GM19438 (cell line): ENCODE data around the gene LAGE3.
"Not testable (repeated sequence)": the region's sequence is repeated elsewhere in the genome, so short reads cannot be mapped to it uniquely, and the experiment has no call there.

Experiments
- ATAC-seq: cut with Tn5 transposase; IDR thresholded peaks from one replicate; pipeline ENCODE4 v1.9.1; 2021; ENCODE audit warnings: low read depth; ENCODE audit not compliant: unreplicated experiment

Gene LAGE3

DNA sequence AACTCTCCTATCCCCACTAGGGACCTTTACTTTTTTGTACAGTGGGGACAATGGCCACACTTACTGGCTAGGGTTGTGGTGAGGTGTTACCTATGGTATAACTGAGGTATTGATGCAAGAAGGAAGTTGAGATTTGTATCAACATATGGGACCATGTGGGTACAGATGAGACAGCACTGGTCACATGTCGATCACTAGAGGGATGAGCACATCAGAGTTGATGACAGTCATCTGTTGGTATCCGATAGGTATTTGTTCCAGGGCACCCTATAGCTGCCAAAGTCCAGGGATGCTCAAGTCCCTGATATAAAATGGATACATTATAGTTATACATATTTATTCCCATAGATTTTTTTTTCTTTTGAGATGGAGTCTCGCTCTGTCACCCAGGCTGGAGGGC is 23.9 kb upstream of the LAGE3 start:
- no peak for ATAC-seq

DNA sequence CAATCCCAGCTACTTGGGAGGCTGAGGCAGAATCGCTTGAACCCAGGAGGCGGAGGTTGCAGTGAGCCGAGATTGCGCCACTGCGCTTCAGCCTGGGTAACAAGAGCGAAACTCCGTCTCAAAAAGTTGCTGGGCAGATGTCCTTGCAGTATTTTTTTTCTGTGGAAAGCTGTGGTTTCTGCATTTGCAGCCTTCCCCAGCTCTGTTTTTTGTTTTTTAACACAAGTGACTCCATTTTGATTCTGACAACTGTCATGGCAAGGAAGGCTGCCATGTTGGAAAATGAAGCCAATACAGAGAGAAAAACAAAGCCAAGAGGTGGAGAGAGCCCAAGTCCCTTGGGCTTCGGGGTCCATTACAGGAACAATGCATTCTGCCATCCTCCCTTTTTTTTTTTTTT is 23.0 kb upstream of the LAGE3 start:
- ATAC-seq, result no peak

DNA sequence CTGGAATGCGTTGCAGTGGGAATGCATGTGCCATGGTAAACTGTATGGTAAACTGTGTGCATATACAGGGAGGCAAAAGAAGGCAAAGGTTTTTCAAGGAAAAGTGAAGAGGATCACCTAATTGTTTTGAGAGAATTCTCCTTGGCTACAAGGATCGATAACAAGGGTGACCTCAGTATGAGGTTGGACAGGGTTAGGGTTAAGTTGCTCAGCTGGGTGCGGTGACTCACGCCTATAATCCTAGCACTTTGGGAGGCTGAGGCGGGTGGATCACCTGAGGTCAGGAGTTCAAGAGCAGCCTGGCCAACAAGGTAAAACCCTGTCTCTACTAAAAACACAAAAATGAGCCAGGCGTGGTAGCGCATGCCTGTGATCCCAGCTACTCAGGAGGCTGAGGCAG is 22.3 kb upstream of the LAGE3 start:
- not testable (repeated sequence) for ATAC-seq

DNA sequence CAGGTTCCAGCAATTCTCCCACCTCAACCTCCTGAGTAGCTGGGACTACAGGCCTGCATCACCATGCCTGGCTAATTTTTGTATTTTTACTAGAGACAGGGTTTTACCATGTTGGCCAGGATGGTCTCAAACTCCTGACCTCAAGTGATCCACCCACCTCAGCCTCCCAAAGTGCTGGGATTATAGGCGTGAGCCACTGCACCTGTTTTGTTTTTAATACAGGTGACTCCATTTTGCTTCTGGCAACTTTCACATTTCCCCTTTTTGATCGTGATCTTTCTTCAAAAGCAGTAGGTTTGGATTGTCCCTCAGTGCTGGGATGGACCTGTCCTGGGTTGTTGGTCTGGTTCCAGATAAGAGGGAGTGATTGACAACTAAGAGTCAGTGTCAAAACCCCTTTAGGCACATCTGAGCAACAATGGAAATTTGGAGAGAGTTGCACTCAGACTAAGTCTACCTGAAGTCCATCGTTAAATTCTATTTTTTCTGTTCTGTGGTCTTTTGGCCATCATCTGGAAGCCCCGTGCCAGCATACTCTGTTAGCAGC is 17.6 kb upstream of the LAGE3 start:
- not testable (repeated sequence) for ATAC-seq

DNA sequence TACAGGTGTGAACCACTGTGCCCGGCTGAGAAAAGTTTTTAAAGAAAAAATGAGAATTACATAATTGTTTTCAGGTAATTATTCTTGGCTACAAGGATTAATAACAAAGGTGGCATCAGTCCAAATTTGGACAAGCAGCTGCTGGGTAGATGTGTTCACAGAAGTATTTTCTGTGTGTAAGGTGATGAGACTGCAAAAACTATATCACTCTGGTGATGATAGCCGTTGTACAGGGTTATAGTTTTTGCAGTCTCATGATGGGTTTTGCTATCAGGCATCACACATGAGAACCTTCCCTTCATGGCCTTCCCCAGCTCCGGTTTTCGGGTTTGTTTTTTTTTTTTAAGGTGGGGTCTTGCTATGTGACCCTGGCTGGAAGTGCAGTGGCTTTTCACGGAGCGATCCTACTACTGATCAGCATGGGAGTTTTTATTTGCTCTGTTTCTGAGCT is 16.4 kb upstream of the LAGE3 start:
- ATAC-seq, result no peak

DNA sequence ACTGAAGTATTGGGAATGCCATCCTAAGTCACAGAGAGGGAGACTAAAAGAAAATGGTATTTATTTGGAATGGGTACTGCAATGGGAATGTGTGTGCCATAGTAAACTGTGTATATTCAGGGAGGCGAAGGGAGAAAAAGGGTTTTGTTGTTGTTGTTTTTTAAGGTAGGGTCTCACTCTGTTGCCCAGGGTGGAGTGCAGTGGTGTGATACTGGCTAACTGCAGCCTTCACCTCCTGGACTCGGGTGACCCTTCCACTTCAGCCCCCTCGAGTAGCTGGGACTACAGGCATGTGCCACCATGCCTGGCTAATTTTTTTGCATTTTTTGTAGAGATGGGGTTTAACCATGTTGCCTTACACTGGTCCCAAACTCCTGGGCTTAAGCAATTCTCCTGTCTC is 15.6 kb upstream of the LAGE3 start:
- ATAC-seq, result no peak

DNA sequence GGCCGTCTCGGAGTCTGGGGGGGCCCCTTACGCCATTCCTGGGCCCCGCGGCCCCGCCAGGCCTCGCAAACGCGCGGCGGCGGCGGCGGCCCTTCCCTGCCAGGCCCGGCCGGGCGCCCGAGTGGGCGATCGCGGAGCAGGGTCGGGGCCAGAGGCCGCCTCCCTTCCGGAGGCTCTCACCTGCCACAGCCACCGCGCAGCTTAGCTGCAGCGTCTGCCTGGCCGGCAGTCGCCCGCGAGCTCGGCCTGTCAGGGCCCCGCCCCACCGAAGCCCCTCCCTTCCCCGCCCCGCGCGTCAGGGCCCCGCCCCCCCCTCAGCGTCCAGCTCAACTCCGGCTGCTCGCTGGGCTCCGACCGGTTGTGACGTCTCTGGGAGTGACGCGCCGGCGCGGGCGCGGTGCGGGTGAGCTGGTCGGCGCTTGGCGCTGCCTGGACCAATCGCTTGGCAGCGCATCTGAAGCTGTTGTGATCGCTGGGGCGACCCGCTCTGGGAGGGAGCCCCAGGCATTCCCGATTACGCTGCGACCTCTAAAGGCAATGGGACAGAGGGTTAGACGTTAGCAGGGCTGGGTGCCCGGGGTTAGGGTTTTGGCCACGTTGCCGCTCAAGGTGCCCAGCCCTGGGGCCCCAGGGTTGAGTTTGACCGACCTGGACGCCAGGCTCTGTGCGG is 11.5 kb upstream of the LAGE3 start, which contains the start of gene SLC10A3:
Gene SLC10A3, minus strand, starts transcription at position 216 of the 670 bp plus-strand sequence. CDS start 1,689 bp downstream, outside the sequence.
- peak; percentile 78 for ATAC-seq

DNA sequence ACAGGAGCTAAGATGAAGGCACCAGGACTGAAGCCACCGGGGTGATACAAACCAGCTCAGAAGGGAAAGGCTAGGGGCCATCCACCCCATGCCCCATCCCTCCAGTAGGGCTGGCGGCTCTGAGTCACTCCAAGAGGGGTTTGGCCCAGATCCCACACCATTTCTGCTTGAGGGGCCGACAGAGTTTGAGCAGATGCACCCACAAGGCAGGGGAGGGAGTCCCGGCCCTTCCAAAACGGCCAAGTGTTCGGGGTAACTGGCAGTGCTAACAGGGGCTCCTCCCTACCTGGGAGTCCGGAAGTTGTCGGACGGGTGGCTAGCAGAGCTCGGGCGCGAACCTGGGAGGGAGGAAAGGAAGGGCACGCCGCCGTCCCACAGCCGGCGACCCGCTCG is 10.9 kb upstream of the LAGE3 start:
- ATAC-seq, result peak; percentile 23

DNA sequence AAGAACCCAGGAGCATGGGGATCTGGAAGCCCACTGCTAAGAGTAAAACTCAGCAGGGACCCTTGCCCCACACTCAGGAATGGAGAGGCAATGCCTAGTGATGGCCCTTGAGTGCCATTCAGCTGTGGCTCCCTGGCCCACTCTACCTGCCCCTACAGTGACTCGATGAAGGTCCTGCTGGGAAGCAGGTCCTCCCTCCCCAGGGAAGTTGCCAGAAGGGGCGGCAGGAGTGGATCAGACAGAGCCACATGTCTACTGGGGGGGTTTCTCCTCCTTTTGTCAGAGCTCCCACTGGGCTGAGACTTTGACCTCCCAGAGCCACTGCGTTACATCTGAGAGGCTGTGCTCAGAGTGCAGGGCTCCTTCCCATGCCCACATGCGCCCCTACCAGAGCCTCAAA is 10.1 kb upstream of the LAGE3 start:
- no peak for ATAC-seq

DNA sequence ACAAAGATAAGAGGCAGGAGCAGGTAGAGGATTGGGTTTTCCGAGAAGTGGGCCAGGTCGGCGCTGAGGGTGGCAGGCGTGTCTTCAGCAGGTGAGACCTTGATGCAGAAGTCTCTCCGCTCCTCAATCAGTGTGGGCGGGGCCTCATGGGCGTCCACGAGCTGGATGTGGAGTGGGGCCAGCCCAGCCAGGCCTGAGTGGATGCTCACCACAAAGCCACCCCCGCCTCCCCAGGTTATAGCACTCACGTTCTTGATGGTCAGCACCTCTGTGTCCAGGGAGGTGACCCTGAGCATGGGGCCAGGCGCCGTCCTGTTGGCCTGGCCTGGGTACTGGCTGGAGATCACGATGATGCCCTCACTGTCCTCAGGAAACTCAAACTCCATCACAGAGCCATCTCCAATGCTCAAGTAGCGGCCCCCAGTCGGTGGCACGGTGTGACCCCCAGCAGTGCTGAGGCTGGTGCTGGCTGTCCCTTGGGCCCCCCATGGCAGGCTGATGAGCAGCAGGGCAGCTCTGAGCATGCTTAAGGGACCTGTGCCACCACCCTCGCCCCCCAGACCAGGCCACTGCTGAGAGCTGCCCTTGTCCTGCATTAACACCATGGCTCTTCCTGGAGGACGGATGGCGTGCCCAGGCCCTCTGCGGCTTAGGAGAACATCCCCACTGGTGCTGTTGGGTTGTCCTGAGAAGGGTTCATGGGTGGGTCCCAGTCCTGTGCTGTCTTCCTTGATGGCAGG is 9.4 kb upstream of the LAGE3 start:
- no peak for ATAC-seq

DNA sequence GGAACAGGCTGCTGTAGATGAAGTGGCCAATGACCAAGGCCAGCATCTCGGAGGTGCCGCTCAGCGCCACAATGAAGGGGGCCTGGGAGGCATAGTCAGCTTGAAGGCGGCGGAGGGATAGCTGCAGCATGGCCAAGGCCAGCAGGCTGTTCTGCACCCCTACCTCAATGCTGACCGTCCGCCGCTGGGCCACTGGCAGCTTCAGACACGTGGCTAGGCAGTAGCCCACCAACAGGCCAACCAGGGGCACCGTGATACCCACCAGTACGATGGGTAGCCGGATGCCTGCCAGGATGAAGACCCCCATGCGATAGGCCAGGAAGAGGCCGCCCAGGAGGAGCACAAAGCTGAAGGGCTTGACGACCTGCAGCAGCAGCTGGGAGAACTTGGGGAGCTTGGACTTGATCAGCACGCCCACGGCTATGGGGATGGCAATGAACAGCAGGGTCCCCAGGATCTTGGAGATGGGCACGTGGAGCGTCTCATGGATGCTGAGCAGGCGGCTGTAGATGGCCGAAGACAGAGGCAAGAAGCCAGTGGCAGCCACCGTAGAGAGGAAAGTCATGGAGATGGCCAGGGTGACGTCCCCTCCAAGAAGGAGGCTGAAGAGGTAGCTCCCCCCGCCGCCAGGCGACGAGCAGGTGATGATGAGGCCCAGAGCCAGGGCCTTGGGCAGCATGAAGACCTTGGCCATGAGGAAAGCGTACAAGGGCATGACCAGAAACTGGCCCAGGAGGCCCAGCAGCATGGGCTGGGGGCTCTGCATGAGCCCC is 8.6 kb upstream of the LAGE3 start:
- no peak for ATAC-seq

DNA sequence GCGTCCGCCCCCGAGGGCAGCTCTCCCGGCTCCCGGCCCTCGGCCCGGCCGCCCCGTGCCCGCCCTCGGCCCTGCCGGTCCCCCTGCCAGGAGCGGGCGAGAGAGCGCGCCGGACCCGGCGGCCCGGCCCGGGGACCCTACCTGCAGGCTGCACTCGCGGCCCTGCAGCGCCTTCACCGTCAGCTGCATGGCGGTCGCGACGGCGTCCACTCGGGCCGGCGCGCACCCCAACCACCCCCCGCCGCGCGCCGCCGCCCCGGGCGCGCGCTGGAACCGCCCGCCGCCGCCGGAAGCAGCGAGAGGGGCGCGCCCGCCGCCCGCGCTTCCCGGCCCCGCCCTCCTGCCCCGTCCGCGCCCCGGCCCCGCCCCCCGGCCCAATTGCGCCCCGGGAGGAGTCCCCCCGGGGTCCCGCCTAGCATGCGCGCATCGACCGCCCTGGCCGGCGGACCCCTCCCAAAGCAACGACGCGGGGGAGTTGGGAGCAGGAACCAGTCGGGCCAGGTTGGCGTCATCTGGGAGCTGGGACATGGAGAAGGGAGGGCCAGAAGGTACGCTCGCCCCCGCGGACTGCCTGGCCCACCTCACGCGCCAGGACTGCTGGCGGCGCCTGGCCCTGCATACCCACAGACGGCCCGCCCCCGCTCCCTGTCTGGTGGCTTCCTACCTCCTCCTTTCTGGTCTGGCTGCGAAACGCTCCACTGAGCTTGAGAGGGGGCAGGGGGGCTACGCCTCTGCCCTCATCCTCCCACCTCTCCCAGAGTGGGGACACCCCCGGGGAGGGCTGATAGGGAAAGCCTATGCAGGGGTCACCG is 7.5 kb upstream of the LAGE3 start, which contains the start of gene UBL4A:
Gene UBL4A, minus strand, starts transcription at position 220 of the 812 bp plus-strand sequence. Its CDS starts 31 bp downstream, at position 189.
- no peak for ATAC-seq

DNA sequence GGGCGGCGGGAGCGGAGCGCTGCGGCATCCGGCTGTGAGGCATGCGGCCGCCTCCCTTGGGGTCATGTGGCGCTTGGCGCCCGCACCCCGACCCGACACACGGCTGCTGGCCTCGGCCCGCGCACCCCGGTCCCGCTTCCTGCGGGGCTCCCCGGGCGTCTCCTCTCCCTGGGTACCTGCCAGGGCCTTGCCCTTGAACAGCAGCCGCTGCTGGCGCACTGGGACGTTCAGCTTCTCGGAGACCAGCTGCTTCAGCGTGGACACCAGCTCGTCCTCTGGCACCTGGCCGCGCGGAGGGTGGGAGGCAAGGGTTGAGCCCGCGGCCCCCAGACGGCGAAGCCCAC is 6.9 kb upstream of the LAGE3 start:
- no peak for ATAC-seq

DNA sequence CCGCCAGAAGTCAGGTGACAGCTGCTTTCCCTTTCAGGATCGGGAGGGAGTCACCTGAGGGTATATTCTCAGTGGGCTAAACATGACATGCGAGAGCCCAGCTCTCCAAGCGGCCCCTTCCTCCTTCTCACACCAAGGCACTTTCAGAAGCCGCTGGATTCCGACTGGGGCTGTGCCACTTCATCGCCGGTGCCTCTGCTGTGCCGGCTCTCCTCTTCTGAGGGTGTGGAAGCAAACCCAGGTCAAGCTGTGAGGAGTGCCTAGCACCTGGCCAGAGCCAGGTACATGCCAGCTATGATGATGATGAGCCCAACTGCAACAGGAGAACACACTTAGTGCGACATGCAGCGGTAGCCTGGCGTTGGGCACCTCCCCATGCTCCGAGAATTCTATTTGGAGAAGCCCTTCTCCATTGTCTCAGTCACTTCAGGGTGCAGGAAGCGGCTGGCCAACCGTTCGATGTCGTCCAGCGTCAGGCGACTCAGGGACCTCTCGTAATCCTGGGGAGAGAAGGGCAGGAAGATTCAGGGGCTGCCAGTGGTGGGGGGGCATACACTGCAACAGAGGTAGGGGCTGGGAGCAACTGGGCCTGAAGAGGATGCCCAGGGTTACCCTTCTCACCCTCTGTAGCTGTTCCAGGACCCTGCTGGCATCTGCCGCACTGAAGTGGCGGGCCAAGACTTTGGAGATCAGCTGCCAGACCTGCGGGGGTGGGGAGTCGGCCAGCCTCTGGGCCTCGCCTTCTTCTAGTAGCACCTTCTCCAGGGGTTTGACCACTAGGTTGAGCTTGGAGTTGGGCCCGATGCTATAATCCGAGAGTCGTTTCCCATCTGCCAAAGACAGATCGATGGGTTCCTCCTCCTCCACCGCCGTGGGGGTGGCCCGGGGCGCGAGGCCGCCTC is 6.3 kb upstream of the LAGE3 start:
- no peak for ATAC-seq

DNA sequence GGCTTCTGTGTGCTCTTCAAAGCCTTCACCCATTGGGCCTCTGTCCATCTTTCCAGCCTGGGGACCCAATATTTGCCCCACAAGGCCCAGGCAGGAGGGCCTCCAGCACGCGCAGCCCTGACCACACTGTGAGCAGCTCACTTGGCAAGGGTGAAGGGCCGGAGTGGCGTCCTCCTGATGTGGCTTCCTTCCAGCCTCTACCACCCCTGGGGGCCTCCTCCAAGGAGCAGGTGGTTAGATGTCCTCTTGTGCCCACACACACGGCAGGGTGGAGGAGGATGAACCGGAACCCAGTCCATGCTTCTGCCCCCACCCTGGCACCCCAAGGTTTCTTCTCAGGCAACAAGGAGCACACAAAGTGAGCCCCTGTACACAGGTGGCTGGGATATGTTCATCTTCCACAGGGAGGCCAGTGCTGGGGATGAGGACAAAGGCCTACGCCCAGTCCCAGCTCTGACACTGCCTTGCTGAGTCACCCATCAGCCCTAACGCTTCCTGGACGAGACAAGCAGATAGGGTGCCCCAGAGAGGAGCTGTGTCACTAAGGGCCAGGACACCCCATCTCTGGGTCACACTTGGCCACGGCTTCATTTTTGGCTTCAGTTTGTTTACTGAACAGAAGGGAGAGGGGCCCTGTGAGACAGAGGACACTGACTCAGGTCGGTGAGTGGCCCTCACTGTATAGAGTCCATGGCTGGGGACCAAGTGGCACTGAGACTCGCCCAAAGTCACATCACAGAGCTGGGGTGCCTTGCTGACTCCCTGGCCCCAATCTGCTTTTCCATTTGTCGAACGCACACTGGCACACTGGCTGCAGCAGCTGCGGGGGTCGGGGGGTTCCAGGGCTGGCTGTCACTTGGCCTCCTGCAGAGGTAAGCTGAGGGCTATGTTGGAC is 5.4 kb upstream of the LAGE3 start:
- no peak for ATAC-seq

DNA sequence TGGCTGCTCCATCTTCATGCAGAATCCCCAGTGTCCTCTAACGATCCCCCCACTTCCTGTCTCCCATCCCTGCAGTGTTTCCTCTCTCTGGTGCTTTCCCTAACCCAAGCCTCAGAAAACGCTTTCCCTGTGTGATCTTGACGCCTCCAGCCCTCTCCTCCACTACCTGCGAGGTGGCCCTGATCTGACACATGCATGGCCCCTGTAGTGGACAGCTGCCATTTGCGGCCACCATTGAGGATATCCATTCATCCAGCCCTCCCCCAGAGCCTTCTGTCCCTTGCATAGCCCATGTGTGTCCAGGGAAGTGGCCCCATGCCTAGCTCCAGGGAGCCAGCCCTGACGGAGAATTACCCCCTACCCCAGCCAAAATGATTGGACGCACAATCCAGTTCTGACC is 4.2 kb upstream of the LAGE3 start:
- ATAC-seq, result no peak

DNA sequence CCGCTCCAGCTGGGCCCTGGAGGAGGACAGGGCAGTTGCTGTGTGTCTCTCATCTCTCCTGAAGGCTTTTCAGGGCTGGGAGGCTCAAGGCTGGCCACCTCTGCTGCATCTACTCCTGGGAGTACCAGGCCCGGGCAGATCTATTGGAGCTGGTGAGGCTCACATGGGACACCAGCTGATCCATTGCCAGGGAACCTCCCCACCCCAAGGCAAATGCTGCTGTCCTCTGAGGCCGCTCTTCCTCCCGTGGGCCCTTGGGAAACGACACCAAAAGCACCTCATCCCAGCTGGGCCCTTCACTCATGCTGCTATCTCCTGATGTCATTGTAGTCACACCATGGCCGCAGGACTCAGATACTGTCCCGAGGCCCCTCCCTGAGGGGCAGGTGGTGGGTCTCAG is 3.7 kb upstream of the LAGE3 start:
- no peak for ATAC-seq

DNA sequence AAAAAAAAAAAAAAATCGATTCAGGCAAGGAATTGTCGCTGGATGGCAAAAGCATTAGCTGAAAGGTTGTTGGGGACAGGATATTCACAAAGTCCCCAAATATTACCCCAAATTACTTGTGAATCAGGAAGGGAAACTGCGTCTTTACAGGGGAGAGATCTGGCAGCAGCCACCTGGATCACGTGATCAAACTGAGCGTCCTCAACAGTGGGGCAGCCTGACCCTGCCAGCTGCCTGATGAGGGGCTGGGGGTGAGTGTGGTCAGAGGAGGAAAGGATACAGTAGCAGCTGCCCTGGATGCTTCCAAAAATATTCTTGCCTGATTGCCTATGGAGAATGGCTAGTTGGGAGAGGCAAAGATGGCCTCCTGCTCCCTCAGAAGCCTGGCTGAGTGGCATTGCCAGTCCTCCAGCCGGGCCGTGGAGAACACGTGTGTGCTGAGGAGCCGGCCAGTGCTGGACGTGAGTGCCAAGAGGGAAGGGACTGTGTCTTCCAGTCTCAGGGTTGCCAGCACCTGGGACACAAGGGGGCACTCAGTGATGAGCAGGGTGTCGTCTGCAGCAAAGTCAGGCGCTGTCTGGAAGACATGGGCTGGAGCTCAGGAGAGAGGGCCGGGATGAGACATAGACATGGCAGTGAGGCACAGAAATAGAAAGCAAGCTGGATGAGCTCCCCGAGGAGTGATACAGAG is 3.0 kb upstream of the LAGE3 start:
- ATAC-seq, result no peak
